ENCODE measurements around the gene ASB18.

ASB18 gene

DNA sequence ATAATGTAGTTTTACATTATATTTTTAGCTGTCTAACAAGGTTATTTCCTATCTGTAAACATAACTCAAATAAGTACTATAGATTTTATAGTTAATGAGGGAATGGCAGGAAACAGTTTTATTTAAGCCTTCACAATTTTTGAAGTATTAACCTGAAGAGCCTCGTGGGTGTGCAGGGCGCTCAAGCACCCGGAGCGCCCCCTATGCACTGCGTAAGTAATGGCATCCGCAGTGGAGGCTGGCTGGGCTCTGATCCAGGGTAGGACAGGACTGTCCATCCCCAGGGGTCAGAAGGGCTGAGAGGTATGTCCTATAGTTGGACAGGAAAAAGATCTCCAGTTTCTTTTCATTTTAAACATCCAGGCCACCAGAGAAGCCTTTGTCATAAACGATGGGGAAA, 87.8 kb downstream of the ASB18 start:
- H3K27me3 ChIP-seq (replicated peaks in 2 of 5; ENCODE audit: control insufficient read depth in 4 of 5, insufficient read depth in 5 of 5, low read length in 4 of 5) = peaks cover 23 to 100% (median 42%) of the 10 kb centered on the region in 5 experiments
- H3K36me3 ChIP-seq (ENCODE audit: control insufficient read depth in 4 of 4, insufficient read depth in 4 of 4, low read length in 3 of 4) = no peaks in the 10 kb centered on the region
- H3K27ac ChIP-seq (ENCODE audit: insufficient read depth in 1 of 2, low read depth in 1 of 2, low read length in 2 of 2, poor library complexity in 1 of 2, severe bottlenecking in 2 of 2) = no peak overlapping the region
- H3K4me1 ChIP-seq (ENCODE audit: control extremely low read depth in 1 of 4, control insufficient read depth in 4 of 4, insufficient read depth in 4 of 4, low read length in 3 of 4) = peaks cover 0 to 13% (median 5%) of the 10 kb centered on the region in 4 experiments
- ChIA-PET POLR2A (interaction anchor here (0.7 kb wide), 1 partner anchor 11 kb away, joined by 3 read pairs; no protein-coding TSS in a partner anchor), CTCF (interaction anchor here (0.6 to 0.9 kb wide), 3 partner anchors 396 to 402 kb away, joined by 3 to 5 read pairs (median 3); no protein-coding TSS in a partner anchor)
- peak in 2 of 3 donors; percentile 61 to 67 for DNase-seq
- H3K4me3 ChIP-seq (ENCODE audit: control insufficient read depth in 1 of 7, extremely low read depth in 1 of 7, insufficient read depth in 4 of 7, low read depth in 2 of 7, low read length in 6 of 7) = no peak overlapping the region
- no peaks in the 10 kb centered on the region for H3K9me3 ChIP-seq (ENCODE audit: control extremely low read depth in 1 of 5, control insufficient read depth in 4 of 5, insufficient read depth in 2 of 5, low read depth in 1 of 5, low read length in 4 of 5)
- 2% methylated on average over 7 of the region's 7 CpGs for WGBS (ENCODE audit: insufficient coverage)

GRCh38 chr2:236175548-236176150, 88.6 kb downstream of the ASB18 start:
- 4% methylated on average over 4 of the region's 6 CpGs for WGBS (ENCODE audit: insufficient coverage)
- POLR2A ChIA-PET = interaction anchor here (0.7 kb wide), 1 partner anchor 10 kb away, joined by 3 read pairs; no protein-coding TSS in a partner anchor
- Histone ChIP-seq H3K9me3 (ENCODE audit: control extremely low read depth in 1 of 5, control insufficient read depth in 4 of 5, insufficient read depth in 2 of 5, low read depth in 1 of 5, low read length in 4 of 5) (peaks cover 0 to 2% (median 0%) of the 10 kb centered on the region in 5 experiments), H3K27me3 (replicated peaks in 2 of 5; ENCODE audit: control insufficient read depth in 4 of 5, insufficient read depth in 5 of 5, low read length in 4 of 5) (peaks cover 29 to 100% (median 49%) of the 10 kb centered on the region in 5 experiments), H3K27ac (ENCODE audit: insufficient read depth in 1 of 2, low read depth in 1 of 2, low read length in 2 of 2, poor library complexity in 1 of 2, severe bottlenecking in 2 of 2) (no peak overlapping the region), H3K36me3 (ENCODE audit: control insufficient read depth in 4 of 4, insufficient read depth in 4 of 4, low read length in 3 of 4) (no peaks in the 10 kb centered on the region), H3K4me1 (ENCODE audit: control extremely low read depth in 1 of 4, control insufficient read depth in 4 of 4, insufficient read depth in 4 of 4, low read length in 3 of 4) (peaks cover 0 to 13% (median 5%) of the 10 kb centered on the region in 4 experiments), H3K4me3 (ENCODE audit: control insufficient read depth in 1 of 7, extremely low read depth in 1 of 7, insufficient read depth in 4 of 7, low read depth in 2 of 7, low read length in 6 of 7) (no peak overlapping the region)
- peak in 2 of 3 donors; percentile 72 to 83 for DNase-seq
- CTCF ChIA-PET = interaction anchor here (0.8 to 0.9 kb wide), 2 partner anchors 395 to 401 kb away, joined by 3 to 5 read pairs; no protein-coding TSS in a partner anchor

GRCh38 chr2:236173729-236174607, 90.2 kb downstream of the ASB18 start:
- WGBS (ENCODE audit: insufficient coverage) = 3% methylated on average over 17 of the region's 23 CpGs
- peaks cover 0 to 11% (median 5%) of the 10 kb centered on the region in 4 experiments for H3K4me1 ChIP-seq (ENCODE audit: control extremely low read depth in 1 of 4, control insufficient read depth in 4 of 4, insufficient read depth in 4 of 4, low read length in 3 of 4)
- no peak overlapping the region for H3K4me3 ChIP-seq (ENCODE audit: control insufficient read depth in 1 of 7, extremely low read depth in 1 of 7, insufficient read depth in 4 of 7, low read depth in 2 of 7, low read length in 6 of 7)
- H3K27me3 ChIP-seq (replicated peaks in 2 of 5; ENCODE audit: control insufficient read depth in 4 of 5, insufficient read depth in 5 of 5, low read length in 4 of 5) = peaks cover 24 to 100% (median 56%) of the 10 kb centered on the region in 5 experiments
- CTCF ChIA-PET = interaction anchor here (1.4 kb wide), 1 partner anchor 9 kb away, joined by 6 read pairs; no protein-coding TSS in a partner anchor
- POLR2A ChIA-PET = no interaction called here
- H3K27ac ChIP-seq (ENCODE audit: insufficient read depth in 1 of 2, low read depth in 1 of 2, low read length in 2 of 2, poor library complexity in 1 of 2, severe bottlenecking in 2 of 2) = no peak overlapping the region
- peaks cover 0 to 2% (median 0%) of the 10 kb centered on the region in 5 experiments for H3K9me3 ChIP-seq (ENCODE audit: control extremely low read depth in 1 of 5, control insufficient read depth in 4 of 5, insufficient read depth in 2 of 5, low read depth in 1 of 5, low read length in 4 of 5)
- no peak for DNase-seq
- no peaks in the 10 kb centered on the region for H3K36me3 ChIP-seq (ENCODE audit: control insufficient read depth in 4 of 4, insufficient read depth in 4 of 4, low read length in 3 of 4)

- Histone ChIP-seq H3K27me3 (replicated peaks in 2 of 5; ENCODE audit: control insufficient read depth in 4 of 5, insufficient read depth in 5 of 5, low read length in 4 of 5) (peaks cover 24 to 100% (median 56%) of the 10 kb centered on the region in 5 experiments), H3K27ac (ENCODE audit: insufficient read depth in 1 of 2, low read depth in 1 of 2, low read length in 2 of 2, poor library complexity in 1 of 2, severe bottlenecking in 2 of 2) (no peak overlapping the region), H3K4me3 (ENCODE audit: control insufficient read depth in 1 of 7, extremely low read depth in 1 of 7, insufficient read depth in 4 of 7, low read depth in 2 of 7, low read length in 6 of 7) (no peak overlapping the region), H3K9me3 (ENCODE audit: control extremely low read depth in 1 of 5, control insufficient read depth in 4 of 5, insufficient read depth in 2 of 5, low read depth in 1 of 5, low read length in 4 of 5) (peaks cover 0 to 2% (median 0%) of the 10 kb centered on the region in 5 experiments), H3K36me3 (ENCODE audit: control insufficient read depth in 4 of 4, insufficient read depth in 4 of 4, low read length in 3 of 4) (no peaks in the 10 kb centered on the region), H3K4me1 (ENCODE audit: control extremely low read depth in 1 of 4, control insufficient read depth in 4 of 4, insufficient read depth in 4 of 4, low read length in 3 of 4) (peaks cover 0 to 12% (median 5%) of the 10 kb centered on the region in 4 experiments)
- ChIA-PET POLR2A (no interaction called here), CTCF (interaction anchor here (1.4 kb wide), 1 partner anchor 10 kb away, joined by 6 read pairs; no protein-coding TSS in a partner anchor)
- DNase-seq = no peak
- 11% methylated on average over 51 of the region's 62 CpGs for WGBS (ENCODE audit: insufficient coverage)
Observed at GRCh38 chr2:236173036-236173728, 91.0 kb downstream of the ASB18 start.

GRCh38 chr2:236172255-236173035, 91.8 kb downstream of the ASB18 start:
- Histone ChIP-seq H3K27me3 (replicated peaks in 2 of 5; ENCODE audit: control insufficient read depth in 4 of 5, insufficient read depth in 5 of 5, low read length in 4 of 5) (peaks cover 24 to 100% (median 56%) of the 10 kb centered on the region in 5 experiments), H3K4me3 (ENCODE audit: control insufficient read depth in 1 of 7, extremely low read depth in 1 of 7, insufficient read depth in 4 of 7, low read depth in 2 of 7, low read length in 6 of 7) (no peak overlapping the region), H3K4me1 (ENCODE audit: control extremely low read depth in 1 of 4, control insufficient read depth in 4 of 4, insufficient read depth in 4 of 4, low read length in 3 of 4) (peaks cover 0 to 15% (median 7%) of the 10 kb centered on the region in 4 experiments), H3K27ac (ENCODE audit: insufficient read depth in 1 of 2, low read depth in 1 of 2, low read length in 2 of 2, poor library complexity in 1 of 2, severe bottlenecking in 2 of 2) (no peak overlapping the region), H3K9me3 (ENCODE audit: control extremely low read depth in 1 of 5, control insufficient read depth in 4 of 5, insufficient read depth in 2 of 5, low read depth in 1 of 5, low read length in 4 of 5) (peaks cover 0 to 2% (median 0%) of the 10 kb centered on the region in 5 experiments), H3K36me3 (ENCODE audit: control insufficient read depth in 4 of 4, insufficient read depth in 4 of 4, low read length in 3 of 4) (no peaks in the 10 kb centered on the region)
- ChIA-PET POLR2A (no interaction called here), CTCF (interaction anchor here (1.0 kb wide), 1 partner anchor 10 kb away, joined by 3 read pairs; no protein-coding TSS in a partner anchor)
- DNase-seq = peak in 1 of 3 donors; percentile 6
- 4% methylated on average over 33 of the region's 46 CpGs for WGBS (ENCODE audit: insufficient coverage)

DNA sequence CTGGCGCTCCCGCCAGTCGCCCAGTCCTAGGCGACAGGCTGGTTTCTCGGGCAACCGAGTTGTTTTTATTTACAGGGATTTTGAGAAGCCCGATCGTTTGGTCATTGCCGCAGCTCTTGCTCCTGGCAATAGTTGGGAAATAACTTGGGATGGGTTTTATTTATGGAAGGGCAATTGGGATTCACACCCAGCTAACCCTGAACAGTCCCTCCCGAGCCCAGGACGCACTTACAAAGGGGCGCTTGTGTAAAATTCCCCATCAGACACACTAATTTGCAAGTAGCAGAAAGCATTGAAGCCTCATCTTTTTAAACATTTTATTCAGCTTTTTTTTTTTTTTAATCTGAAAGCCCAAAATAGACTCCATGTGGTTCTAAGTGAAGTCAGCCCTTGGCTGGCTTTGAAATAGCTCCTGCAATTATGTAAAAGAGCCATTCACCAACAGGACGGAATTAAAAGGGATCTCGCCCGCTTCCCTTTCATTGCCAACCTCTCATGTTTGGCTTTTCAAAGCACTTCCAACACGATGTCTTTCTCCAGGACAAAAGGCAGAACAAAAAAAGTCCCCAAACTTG, 92.4 kb downstream of the ASB18 start:
- Histone ChIP-seq H3K4me3 (ENCODE audit: control insufficient read depth in 1 of 7, extremely low read depth in 1 of 7, insufficient read depth in 4 of 7, low read depth in 2 of 7, low read length in 6 of 7) (no peak overlapping the region), H3K27me3 (replicated peaks in 2 of 5; ENCODE audit: control insufficient read depth in 4 of 5, insufficient read depth in 5 of 5, low read length in 4 of 5) (peaks cover 27 to 100% (median 55%) of the 10 kb centered on the region in 5 experiments), H3K4me1 (ENCODE audit: control extremely low read depth in 1 of 4, control insufficient read depth in 4 of 4, insufficient read depth in 4 of 4, low read length in 3 of 4) (peaks cover 0 to 21% (median 10%) of the 10 kb centered on the region in 4 experiments), H3K9me3 (ENCODE audit: control extremely low read depth in 1 of 5, control insufficient read depth in 4 of 5, insufficient read depth in 2 of 5, low read depth in 1 of 5, low read length in 4 of 5) (peaks cover 0 to 2% (median 0%) of the 10 kb centered on the region in 5 experiments), H3K27ac (ENCODE audit: insufficient read depth in 1 of 2, low read depth in 1 of 2, low read length in 2 of 2, poor library complexity in 1 of 2, severe bottlenecking in 2 of 2) (no peak overlapping the region), H3K36me3 (ENCODE audit: control insufficient read depth in 4 of 4, insufficient read depth in 4 of 4, low read length in 3 of 4) (no peaks in the 10 kb centered on the region)
- 13% methylated on average over 12 of the region's 16 CpGs for WGBS (ENCODE audit: insufficient coverage)
- ChIA-PET CTCF (interaction anchor here (1.0 kb wide), 1 partner anchor 9 kb away, joined by 3 read pairs; no protein-coding TSS in a partner anchor), POLR2A (no interaction called here)
- peak in 1 of 3 donors; percentile 10 for DNase-seq
